ENCODE data around the gene GADL1. TPM values are rescaled to one million over a fixed set of nuclear protein-coding genes. Genes with fewer than 3 reads are reported as not detected.

Gene GADL1
- total RNA-seq, 1 donor from 2014 or later: not detected

DNA sequence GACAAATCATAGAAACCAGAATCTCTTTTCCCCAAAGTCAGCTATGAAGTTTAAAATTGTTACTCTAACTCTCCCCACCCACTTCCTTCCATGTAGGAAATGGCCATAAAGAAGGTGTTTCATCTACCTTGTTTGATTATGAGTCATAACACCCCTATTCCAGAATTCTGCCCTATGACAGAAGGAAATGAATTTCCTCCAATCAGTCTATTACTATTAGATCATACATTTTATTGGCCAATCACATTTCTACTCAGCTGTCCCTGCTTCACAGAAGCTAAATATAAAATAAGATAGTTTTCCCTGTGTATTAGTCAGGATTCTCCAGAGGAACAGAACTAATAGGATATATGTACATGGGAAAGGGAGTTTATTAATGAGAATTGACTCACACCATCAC is 186.0 kb downstream of the GADL1 start:
- Histone ChIP-seq H3K4me1 (no peaks in the 10 kb centered on the region), H3K36me3 (no peaks in the 10 kb centered on the region), H3K27me3 (no peaks in the 10 kb centered on the region), H3K4me3 (no peak overlapping the region), H3K27ac (no peak overlapping the region), H3K9me3 (no peaks in the 10 kb centered on the region)
- DNase-seq: no peak
- no peak for ATAC-seq
- TF ChIP-seq, protein P1, sequence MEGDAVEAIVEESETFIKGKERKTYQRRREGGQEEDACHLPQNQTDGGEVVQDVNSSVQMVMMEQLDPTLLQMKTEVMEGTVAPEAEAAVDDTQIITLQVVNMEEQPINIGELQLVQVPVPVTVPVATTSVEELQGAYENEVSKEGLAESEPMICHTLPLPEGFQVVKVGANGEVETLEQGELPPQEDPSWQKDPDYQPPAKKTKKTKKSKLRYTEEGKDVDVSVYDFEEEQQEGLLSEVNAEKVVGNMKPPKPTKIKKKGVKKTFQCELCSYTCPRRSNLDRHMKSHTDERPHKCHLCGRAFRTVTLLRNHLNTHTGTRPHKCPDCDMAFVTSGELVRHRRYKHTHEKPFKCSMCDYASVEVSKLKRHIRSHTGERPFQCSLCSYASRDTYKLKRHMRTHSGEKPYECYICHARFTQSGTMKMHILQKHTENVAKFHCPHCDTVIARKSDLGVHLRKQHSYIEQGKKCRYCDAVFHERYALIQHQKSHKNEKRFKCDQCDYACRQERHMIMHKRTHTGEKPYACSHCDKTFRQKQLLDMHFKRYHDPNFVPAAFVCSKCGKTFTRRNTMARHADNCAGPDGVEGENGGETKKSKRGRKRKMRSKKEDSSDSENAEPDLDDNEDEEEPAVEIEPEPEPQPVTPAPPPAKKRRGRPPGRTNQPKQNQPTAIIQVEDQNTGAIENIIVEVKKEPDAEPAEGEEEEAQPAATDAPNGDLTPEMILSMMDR (IDR thresholded peaks at IDR 0.05): no peak
- intact Hi-C loops (cut with DNase I): no loop called here

DNA sequence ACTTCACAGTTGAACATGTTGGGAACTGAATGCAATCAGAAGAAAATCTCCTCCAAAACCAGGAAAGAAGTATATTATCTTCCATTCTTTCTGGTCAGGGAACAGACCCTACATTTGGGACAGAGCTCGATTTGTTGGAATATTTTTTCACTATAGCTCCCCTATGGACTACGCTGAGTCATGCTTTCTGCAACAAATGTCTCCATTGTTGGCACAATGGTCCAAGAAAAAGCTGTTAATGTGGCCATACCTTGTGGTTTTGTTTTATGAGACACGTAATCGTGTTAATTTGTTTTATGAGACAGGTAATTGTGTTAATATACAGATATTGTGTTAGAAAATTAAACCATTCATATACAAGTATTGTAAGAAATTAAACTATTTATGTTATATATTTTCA is 186.6 kb downstream of the GADL1 start:
- Histone ChIP-seq H3K9me3 (no peaks in the 10 kb centered on the region), H3K4me1 (no peaks in the 10 kb centered on the region), H3K27me3 (no peaks in the 10 kb centered on the region), H3K36me3 (no peaks in the 10 kb centered on the region), H3K4me3 (no peak overlapping the region), H3K27ac (no peak overlapping the region)
- intact Hi-C loops (cut with DNase I): no loop called here
- ATAC-seq (no peak), DNase-seq (no peak)
- TF ChIP-seq, protein P1 (IDR thresholded peaks at IDR 0.05): no peak

DNA sequence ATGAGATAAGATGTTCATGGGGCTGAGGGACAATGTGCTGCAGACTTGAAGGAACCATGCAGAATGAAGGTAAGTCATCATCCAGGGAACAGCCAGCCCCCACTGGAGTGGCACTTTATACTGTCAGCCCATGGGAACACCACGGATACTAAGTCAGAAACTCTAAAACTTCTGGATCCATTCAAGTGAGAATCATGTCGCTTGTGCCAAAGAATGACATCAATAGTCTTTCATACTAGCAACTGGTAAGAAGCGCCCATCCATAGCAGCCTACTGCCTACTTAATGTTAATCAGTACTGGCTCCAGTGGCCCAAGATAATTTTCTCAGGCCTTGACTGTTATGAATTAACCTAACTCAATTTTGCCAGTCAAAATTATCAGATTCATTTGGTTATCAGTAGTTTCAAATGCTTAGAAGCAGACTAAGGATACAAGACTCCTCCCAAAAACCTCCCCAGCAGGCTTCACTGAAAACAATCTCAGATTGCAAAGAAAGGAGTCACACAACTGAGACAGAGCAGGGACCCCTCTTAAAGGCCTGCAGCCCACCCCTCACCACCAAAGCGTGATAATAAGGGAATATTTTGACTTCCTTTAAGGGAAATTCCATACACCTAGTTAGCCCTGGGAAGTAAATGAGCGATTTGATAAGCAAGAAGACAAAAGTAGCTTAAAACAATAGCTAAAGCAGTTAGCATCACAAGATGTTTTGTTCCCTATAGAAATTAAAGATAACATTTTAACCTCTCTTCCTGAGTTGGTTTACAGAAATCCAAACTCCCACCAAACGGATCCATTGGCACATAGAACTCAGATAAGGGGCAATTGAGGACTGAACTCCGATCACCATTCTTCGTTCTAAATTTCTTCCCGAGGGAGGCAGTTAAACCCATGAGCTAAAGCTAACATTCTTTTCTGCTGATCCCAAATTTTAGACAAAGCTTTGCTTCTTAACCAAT is 189.2 kb downstream of the GADL1 start:
- ATAC-seq (no peak), DNase-seq (no peak)
- intact Hi-C loops (cut with DNase I): no loop called here
- H3K4me3 ChIP-seq: no peak overlapping the region
- no peak overlapping the region for H3K27ac ChIP-seq
- H3K4me1 ChIP-seq: no peaks in the 10 kb centered on the region
- H3K9me3 ChIP-seq: no peaks in the 10 kb centered on the region
- no peaks in the 10 kb centered on the region for H3K27me3 ChIP-seq
- H3K36me3 ChIP-seq: no peaks in the 10 kb centered on the region
- TF ChIP-seq, protein P1 (IDR thresholded peaks at IDR 0.05): no peak

DNA sequence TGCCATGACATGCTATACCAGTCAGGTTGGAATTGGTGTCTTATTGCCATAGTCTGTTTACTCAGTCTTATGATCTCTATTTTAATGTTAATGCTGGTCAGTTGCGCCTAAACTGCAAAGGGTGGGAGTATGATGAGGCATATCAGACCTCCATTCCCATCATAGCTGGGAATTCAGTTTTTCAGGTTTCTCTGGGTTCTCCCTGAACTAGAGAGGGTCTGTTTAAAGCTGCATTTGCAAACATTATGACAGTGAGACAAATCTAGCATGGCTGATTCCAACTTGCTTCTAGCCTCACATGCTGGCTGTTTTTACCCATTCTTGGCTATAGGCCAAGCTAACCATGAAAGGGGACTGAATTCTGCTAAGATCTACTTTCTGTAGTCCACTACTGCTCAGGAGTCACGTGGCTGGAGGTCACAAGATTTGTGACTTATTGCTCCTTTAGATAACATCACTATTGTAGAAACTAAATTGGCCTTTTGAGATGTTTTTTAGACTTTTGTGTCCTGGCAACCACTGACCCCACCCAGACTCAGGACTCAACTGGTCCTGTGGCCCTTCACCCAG is 191.5 kb downstream of the GADL1 start:
- no peaks in the 10 kb centered on the region for H3K27me3 ChIP-seq
- peaks cover 9% of the 10 kb centered on the region for H3K36me3 ChIP-seq
- no peaks in the 10 kb centered on the region for H3K4me1 ChIP-seq
- H3K4me3 ChIP-seq: no peak overlapping the region
- H3K27ac ChIP-seq: no peak overlapping the region
- no peak for ATAC-seq
- DNase-seq: no peak
- no peaks in the 10 kb centered on the region for H3K9me3 ChIP-seq
- TF ChIP-seq, protein P1 (IDR thresholded peaks at IDR 0.05): no peak
- intact Hi-C loops (cut with DNase I): no loop called here

DNA sequence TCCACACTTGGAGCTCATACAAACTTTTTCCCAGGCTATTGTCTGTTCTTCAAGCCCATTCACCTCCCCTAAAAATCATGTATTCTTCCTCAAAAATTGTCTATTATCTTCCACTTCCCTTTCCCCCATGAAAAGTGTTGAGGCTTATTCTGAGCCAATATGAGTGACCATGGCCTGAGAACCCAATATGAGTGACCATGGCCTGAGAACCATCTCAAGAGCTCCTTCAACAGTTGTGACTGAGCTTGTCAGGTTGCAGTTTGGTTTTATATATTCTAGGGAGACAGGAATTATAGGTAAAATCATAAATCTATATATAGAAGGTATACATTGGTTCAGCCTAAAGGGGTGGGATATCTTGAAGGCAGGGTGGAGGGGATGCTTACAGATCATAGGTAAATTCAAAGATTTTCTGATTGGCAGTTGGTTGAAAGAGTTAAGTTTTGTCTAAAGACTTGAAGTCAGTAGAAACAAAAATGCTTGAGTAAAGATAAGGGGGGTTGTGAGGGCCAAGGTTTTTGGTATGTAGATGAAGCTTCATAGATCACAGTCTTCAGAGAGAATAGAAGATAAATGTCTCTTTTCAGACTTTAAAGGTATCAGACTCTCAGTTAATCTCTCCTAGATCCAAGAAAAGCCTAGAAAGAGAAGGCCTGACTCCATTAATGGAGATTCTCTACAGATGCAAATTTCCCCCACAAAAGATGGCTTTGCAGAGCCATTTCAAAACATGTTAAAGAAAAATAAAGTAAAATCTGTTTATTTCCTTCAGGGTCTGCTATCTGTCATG is 192.2 kb downstream of the GADL1 start:
- Histone ChIP-seq H3K27me3 (no peaks in the 10 kb centered on the region), H3K9me3 (no peaks in the 10 kb centered on the region), H3K4me1 (no peaks in the 10 kb centered on the region), H3K36me3 (peaks cover 11% of the 10 kb centered on the region), H3K27ac (no peak overlapping the region), H3K4me3 (no peak overlapping the region)
- no peak for ATAC-seq
- intact Hi-C loops (cut with DNase I): no loop called here
- DNase-seq: no peak
- TF ChIP-seq, protein P1 (IDR thresholded peaks at IDR 0.05): no peak
